GM23338 (cell line): ENCODE data around the gene ANTXR1.

Source experiments
- CREB1 ChIP-seq: fragments of 250-450 bp; sonication (Bioruptor Pico); IDR thresholded peaks from 2 replicates; pipeline ENCODE4 v1.5.0; 2020; ENCODE audit warnings: low read depth, mild to moderate bottlenecking, moderate library complexity
- CTCF ChIP-seq, 2 experiments: fragments of 200-600 bp in 1 of 2; sonication (generic) in 1 of 2; conservative IDR thresholded peaks; 2 replicates each; pipeline versions ENCODE4 v1.5.1 to v1.6.1; 2016 to 2017; ENCODE audit warnings: antibody characterized with exemption in 2 of 2, low read depth in 2 of 2, mild to moderate bottlenecking in 2 of 2, moderate library complexity in 1 of 2
- EZH2 ChIP-seq: fragments of 200-600 bp; sonication (generic); IDR thresholded peaks from one replicate; pipeline ENCODE4 v1.8.0; 2017; ENCODE audit warnings: antibody characterized with exemption, mild to moderate bottlenecking, low read depth; ENCODE audit not compliant: unreplicated experiment
- EZH2phosphoT487 ChIP-seq: fragments of 200-600 bp; sonication (generic); IDR thresholded peaks from one replicate; pipeline ENCODE4 v1.8.1; 2018; ENCODE audit warnings: antibody characterized with exemption; ENCODE audit not compliant: unreplicated experiment
- POLR2AphosphoS5 ChIP-seq: IDR thresholded peaks from 2 replicates; pipeline ENCODE4 v1.6.1; 2016; ENCODE audit warnings: antibody characterized with exemption, low read depth
- REST ChIP-seq: IDR thresholded peaks from one replicate; pipeline ENCODE4 v1.6.1; 2018; ENCODE audit warnings: antibody characterized with exemption; ENCODE audit not compliant: unreplicated experiment

- TF ChIP-seq CTCF (conservative IDR thresholded peaks at IDR 0.05; ENCODE audit: low read depth in 2 of 2) (no peak), EZH2phosphoT487 (no peak), EZH2 (no peak), REST (no peak), POLR2AphosphoS5 (no peak), CREB1 (no peak)
These were observed 28.2 kb downstream of the ANTXR1 start for GRCh38 chr2:69041214-69041613.
